ENCODE results near the gene B3GALT4. TPM values are rescaled to one million over a fixed set of nuclear protein-coding genes. Genes with fewer than 3 reads are reported as not detected.

Gene B3GALT4
- total and polyA plus RNA-seq, 11 donors: 7.3 to 13.8 (median 9.0) TPM

DNA sequence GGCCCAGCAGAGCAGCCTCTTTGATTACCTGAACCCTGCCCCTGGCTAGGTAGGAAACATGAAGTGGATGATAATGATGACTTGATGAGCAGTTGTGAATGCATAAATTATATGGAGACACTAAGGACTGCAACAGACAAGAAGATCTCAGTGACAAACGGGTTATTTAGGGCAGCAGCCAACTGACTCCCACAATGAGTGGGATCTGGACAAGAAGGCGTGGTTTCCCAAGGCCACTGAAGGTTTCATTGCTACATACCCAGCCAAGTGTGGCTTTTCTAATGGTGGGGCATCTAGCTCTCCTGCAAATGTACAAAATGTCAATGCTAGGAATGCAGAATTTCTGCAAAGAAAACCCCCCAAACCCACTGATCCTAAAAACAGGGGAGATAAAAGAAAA, 39.2 kb upstream of the B3GALT4 start:
- ATAC-seq (no peak), DNase-seq (no peak)
- no peak for TF ChIP-seq POLR2A (IDR thresholded peaks at IDR 0.05)
- TF ChIP-seq, protein P1, sequence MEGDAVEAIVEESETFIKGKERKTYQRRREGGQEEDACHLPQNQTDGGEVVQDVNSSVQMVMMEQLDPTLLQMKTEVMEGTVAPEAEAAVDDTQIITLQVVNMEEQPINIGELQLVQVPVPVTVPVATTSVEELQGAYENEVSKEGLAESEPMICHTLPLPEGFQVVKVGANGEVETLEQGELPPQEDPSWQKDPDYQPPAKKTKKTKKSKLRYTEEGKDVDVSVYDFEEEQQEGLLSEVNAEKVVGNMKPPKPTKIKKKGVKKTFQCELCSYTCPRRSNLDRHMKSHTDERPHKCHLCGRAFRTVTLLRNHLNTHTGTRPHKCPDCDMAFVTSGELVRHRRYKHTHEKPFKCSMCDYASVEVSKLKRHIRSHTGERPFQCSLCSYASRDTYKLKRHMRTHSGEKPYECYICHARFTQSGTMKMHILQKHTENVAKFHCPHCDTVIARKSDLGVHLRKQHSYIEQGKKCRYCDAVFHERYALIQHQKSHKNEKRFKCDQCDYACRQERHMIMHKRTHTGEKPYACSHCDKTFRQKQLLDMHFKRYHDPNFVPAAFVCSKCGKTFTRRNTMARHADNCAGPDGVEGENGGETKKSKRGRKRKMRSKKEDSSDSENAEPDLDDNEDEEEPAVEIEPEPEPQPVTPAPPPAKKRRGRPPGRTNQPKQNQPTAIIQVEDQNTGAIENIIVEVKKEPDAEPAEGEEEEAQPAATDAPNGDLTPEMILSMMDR (IDR thresholded peaks at IDR 0.05): no peak
- H3K4me3 ChIP-seq: no peak overlapping the region
- WGBS, 4 donors: 72 to 83% (median 77%) methylated on average over 2 of the region's 2 CpGs
- H3K27ac ChIP-seq: no peak overlapping the region
- no peaks in the 10 kb centered on the region for H3K36me3 ChIP-seq
- H3K9me3 ChIP-seq: no peaks in the 10 kb centered on the region
- H3K4me1 ChIP-seq: no peaks in the 10 kb centered on the region
- peaks cover 0 to 42% (median 13%) of the 10 kb centered on the region in 9 donors for H3K27me3 ChIP-seq
- intact Hi-C loops (cut with DNase I): loop anchor here in 1 of 10 donors (5.0 kb wide), 1 partner anchor 130 kb away; no protein-coding TSS in a partner anchor

DNA sequence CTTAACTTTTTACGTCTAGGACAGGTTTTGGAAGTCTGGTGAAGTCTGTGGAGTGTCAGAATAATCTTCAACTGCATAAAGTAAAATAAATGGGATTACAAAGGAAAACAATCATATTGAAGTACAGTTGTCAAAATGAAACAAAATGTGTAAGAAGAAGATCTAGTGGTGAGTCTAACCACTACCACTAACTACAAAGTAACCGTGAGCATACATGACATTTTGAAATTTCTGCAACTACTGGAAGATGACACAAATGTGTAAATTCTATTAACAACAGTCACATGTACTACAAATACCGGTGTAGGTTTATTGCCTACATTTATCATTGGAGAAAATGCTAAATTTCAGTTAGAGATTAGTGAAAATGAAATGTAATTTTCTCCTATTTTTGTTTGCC, 35.0 kb upstream of the B3GALT4 start:
- H3K36me3 ChIP-seq: no peaks in the 10 kb centered on the region
- peaks cover 0 to 18% (median 0%) of the 10 kb centered on the region in 9 donors for H3K27me3 ChIP-seq
- ATAC-seq (no peak), DNase-seq (no peak)
- no peak overlapping the region for H3K27ac ChIP-seq
- no peak for TF ChIP-seq POLR2A (IDR thresholded peaks at IDR 0.05)
- H3K9me3 ChIP-seq: no peaks in the 10 kb centered on the region
- no peaks in the 10 kb centered on the region for H3K4me1 ChIP-seq
- H3K4me3 ChIP-seq: no peak overlapping the region
- 64 to 71% (median 68%) methylated on average over 3 of the region's 3 CpGs for WGBS, 4 donors
- intact Hi-C loops (cut with DNase I): loop anchor here in 3 of 10 donors (5.0 to 10.0 kb wide), 2 partner anchors 227 to 235 kb away; partner anchors contain the start of gene HLA-DOA (in 1 of the 3)

DNA sequence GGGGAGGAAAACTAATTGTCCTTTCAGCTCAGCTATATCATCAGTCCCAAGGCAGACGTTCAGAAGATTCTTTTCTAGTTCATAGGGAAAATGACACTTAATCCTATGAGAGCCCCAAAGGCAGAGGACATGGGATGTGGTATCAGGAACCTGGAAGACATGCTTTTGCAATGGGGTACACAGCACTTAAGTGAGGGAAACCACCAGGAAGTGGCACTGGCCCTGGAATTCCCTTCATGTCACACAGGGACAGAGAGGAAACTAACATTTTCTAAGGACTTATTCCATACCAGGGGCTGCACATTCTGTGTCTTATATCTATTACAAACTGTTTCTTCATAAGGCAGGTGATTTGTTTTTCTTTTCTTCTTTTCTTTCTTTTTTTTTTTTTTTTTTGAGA, 33.4 kb upstream of the B3GALT4 start:
- Histone ChIP-seq H3K27me3 (peaks cover 0 to 18% (median 0%) of the 10 kb centered on the region in 9 donors), H3K27ac (no peak overlapping the region), H3K4me3 (no peak overlapping the region), H3K36me3 (no peaks in the 10 kb centered on the region), H3K4me1 (peaks cover 0 to 7% (median 6%) of the 10 kb centered on the region in 12 donors), H3K9me3 (no peaks in the 10 kb centered on the region)
- WGBS, 4 donors: 21 to 48% (median 34%) methylated on average over 1 of the region's 1 CpG
- TF ChIP-seq, protein P1 (IDR thresholded peaks at IDR 0.05): no peak
- TF ChIP-seq POLR2A (IDR thresholded peaks at IDR 0.05): no peak
- DNase-seq (no peak), ATAC-seq (no peak)
- intact Hi-C loops (cut with DNase I): loop anchor here in 3 of 10 donors (5.0 to 10.0 kb wide), 2 partner anchors 229 to 236 kb away; partner anchors contain the start of gene HLA-DOA (in 1 of the 3)

DNA sequence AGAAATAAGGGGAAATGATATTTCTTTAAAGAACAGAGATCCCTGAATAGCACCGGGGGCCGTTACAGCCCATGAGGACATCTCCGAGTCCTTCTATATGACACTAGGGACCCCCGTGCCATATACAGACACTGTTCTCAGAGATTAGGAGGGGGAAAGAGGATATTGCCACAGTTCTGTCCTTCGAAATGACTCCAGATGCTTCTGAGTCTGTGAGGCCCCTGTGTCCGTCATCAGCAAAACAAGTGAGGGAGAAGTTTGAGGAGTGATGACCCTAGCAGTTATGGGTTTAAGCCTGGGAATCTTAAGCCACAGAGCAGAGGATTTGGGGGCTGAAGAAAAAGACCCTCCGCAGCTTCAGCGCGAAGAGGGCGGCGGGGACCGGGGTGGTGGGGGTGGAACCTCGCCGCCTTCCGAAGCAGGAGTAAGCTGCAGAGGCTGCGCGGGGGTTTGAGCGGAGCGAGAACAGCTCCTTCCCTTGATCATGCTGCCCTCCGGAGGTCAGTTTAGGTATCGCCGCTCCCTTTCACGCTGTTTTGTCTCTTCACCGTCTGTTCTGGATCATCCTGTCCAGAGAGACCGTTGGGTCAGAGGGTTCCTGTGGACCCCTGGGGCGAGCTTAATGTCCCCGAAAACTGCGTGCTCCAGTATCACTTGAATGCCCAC, 28.8 kb upstream of the B3GALT4 start:
- intact Hi-C loops (cut with DNase I): loop anchor here (1.0 to 10.0 kb wide), 20 partner anchors 36 to 363 kb away; partner anchors contain the start of genes RING1 (in 3 of the 10), RXRB (in 3 of the 10), SLC39A7 (in 3 of the 10) and HSD17B8 (in 2 of the 10)
- peak overlapping the region; percentile 12 to 70 (median 64) for H3K4me3 ChIP-seq
- TF ChIP-seq, protein P1 (IDR thresholded peaks at IDR 0.05): peak; percentile 95 to 99 (median 98)
- TF ChIP-seq POLR2A (IDR thresholded peaks at IDR 0.05): no peak
- DNase-seq (peak; percentile 81 to 93 (median 88)), ATAC-seq (peak; percentile 40 to 70 (median 64))
- no peaks in the 10 kb centered on the region for H3K27me3 ChIP-seq
- H3K36me3 ChIP-seq: peaks cover 0 to 25% (median 7%) of the 10 kb centered on the region in 9 donors
- peaks cover 0 to 31% (median 20%) of the 10 kb centered on the region in 12 donors for H3K4me1 ChIP-seq
- H3K9me3 ChIP-seq: no peaks in the 10 kb centered on the region
- H3K27ac ChIP-seq: peak overlapping the region; percentile 70 to 98 (median 90)
- 3 to 6% (median 4%) methylated on average over 28 of the region's 28 CpGs for WGBS, 4 donors
